ENCODE measurements around the gene CFAP100. TPM values are rescaled to one million over a fixed set of nuclear protein-coding genes. Genes with fewer than 3 reads are reported as not detected.

Gene CFAP100
- total RNA-seq, 1 experiment from 2014 or later: not detected

DNA sequence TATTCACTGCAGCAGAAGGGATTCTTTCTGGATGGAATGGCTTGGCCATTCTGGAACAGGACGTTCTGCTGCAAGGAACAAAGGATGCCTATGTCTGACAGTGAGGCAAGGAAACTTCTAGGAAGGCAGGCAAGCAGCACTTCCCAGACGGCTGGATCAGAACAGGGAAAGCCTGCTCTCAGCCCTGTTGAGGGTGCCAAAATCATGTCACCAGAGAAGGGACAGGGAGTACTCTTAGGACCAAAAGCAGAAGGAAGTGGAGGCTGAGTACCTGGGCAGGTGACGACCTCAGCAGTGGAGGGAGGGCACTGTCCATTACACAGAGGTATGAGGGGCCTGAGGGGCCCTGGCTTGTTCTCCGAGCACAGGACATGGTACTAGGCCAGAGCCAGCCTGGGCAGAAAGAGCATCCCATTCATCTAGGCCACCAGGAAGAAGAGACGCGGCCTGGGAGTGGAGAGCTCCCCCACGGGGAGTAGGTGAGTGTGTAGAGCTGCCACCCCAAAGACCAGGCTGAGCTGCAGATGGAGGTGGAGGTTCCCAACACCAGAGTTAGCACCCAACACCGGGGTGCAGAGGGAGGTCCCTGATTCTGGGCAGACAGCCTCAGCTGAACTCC lies 47.1 kb upstream of the CFAP100 start:
- Histone ChIP-seq H3K9ac (ENCODE audit: low read length) (no peak overlapping the region), H3K4me1 (ENCODE audit: insufficient read depth, low read length) (no peaks in the 10 kb centered on the region), H3K36me3 (ENCODE audit: low read depth, low read length) (no peaks in the 10 kb centered on the region), H3F3A (ENCODE audit: low read length, unreplicated experiment) (no peaks in the 10 kb centered on the region), H3K27ac (ENCODE audit: low read length) (no peak overlapping the region), H3K27me3 (ENCODE audit: low read length) (no peaks in the 10 kb centered on the region), H4K20me1 (ENCODE audit: low read length) (no peaks in the 10 kb centered on the region), H3K9me3 (ENCODE audit: low read length) (no peaks in the 10 kb centered on the region), H3K4me3 (ENCODE audit: low read length) (no peak overlapping the region), H3K79me2 (ENCODE audit: low read length) (no peaks in the 10 kb centered on the region), H3K4me2 (ENCODE audit: low read length) (no peak overlapping the region), H3K9me2 (replicated peaks; ENCODE audit: low read length) (no peaks in the 10 kb centered on the region), H2AFZ (ENCODE audit: low read length) (no peak overlapping the region)
- BruUV-seq (replicated peaks): no TSS peak
- DNase-seq: no peak
- intact Hi-C loops (cut with micrococcal nuclease): no loop called here
- ATAC-seq: no peak
- ChIA-PET CTCF (no interaction called here), POLR2A (ENCODE audit: unreplicated experiment) (no interaction called here)
- TF ChIP-seq, protein P1, sequence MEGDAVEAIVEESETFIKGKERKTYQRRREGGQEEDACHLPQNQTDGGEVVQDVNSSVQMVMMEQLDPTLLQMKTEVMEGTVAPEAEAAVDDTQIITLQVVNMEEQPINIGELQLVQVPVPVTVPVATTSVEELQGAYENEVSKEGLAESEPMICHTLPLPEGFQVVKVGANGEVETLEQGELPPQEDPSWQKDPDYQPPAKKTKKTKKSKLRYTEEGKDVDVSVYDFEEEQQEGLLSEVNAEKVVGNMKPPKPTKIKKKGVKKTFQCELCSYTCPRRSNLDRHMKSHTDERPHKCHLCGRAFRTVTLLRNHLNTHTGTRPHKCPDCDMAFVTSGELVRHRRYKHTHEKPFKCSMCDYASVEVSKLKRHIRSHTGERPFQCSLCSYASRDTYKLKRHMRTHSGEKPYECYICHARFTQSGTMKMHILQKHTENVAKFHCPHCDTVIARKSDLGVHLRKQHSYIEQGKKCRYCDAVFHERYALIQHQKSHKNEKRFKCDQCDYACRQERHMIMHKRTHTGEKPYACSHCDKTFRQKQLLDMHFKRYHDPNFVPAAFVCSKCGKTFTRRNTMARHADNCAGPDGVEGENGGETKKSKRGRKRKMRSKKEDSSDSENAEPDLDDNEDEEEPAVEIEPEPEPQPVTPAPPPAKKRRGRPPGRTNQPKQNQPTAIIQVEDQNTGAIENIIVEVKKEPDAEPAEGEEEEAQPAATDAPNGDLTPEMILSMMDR (conservative IDR thresholded peaks at IDR 0.05; ENCODE audit: low read depth, low read length): no peak
- TF ChIP-seq EZH2 (IDR thresholded peaks at IDR 0.05; ENCODE audit: low read length, unreplicated experiment): no peak

DNA sequence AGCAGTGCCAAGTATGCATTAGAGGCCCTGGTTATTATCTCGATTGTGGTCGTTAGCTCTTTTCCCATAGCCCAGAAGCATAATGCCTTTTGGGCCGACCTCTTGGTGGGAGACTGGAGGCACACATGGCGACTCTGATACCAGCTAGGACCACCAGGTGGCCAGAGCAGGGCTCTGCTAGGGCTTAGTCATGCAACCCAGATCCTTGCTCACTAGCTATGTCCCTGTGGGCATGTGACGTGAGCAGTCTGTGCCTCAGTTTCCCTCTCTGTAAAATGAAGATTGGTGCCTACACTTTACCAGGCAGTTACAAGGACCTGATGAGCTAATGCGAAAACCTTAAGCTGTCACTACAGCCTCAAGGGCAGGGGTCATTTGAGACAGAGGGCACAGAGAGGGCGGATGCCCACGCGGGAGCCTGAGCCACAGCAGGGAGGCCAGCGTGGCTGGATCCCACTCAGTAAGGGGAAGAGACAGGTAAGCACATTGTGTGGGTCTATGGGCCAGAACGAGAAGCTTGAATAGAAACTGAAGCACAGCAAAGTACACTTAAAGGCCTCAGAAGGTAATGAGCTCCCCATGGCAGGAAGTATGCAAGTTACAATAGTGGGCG lies 46.3 kb upstream of the CFAP100 start:
- POLR2A ChIA-PET (ENCODE audit: unreplicated experiment): no interaction called here

DNA sequence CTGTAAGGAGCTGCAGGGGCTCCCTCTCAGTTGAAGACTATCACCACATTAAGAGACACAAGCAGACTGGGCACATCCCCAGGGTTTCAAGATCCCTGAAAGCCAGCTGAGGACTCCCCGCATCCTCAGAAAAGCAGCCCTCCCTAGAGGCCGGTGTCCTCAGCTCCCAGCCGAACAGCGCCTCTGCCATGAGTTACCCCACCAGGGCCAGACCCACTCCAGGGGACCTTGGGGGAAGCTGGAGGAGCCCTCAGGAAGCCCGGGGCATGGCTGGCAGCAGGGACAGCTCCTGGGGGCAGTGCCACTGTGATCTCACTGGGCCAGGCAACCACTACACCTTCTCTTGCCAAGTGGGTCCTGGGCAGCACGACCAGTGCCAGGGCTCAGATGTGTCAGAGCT lies 45.6 kb upstream of the CFAP100 start:
- Histone ChIP-seq H3K9ac (ENCODE audit: low read length) (no peak overlapping the region), H3K9me2 (replicated peaks; ENCODE audit: low read length) (no peaks in the 10 kb centered on the region), H2AFZ (ENCODE audit: low read length) (no peak overlapping the region), H3K36me3 (ENCODE audit: low read depth, low read length) (no peaks in the 10 kb centered on the region), H3K9me3 (ENCODE audit: low read length) (no peaks in the 10 kb centered on the region), H3K27ac (ENCODE audit: low read length) (no peak overlapping the region), H3K27me3 (ENCODE audit: low read length) (no peaks in the 10 kb centered on the region), H3K79me2 (ENCODE audit: low read length) (no peaks in the 10 kb centered on the region), H3F3A (ENCODE audit: low read length, unreplicated experiment) (no peaks in the 10 kb centered on the region), H3K4me3 (ENCODE audit: low read length) (no peak overlapping the region), H3K4me2 (ENCODE audit: low read length) (no peak overlapping the region), H4K20me1 (ENCODE audit: low read length) (no peaks in the 10 kb centered on the region), H3K4me1 (ENCODE audit: insufficient read depth, low read length) (no peaks in the 10 kb centered on the region)
- CTCF ChIA-PET: no interaction called here
- BruUV-seq (replicated peaks): no TSS peak
- ATAC-seq: no peak
- POLR2A ChIA-PET (ENCODE audit: unreplicated experiment): no interaction called here
- intact Hi-C loops (cut with micrococcal nuclease): no loop called here
- DNase-seq: no peak
- TF ChIP-seq, protein P1 (conservative IDR thresholded peaks at IDR 0.05; ENCODE audit: low read depth, low read length): no peak
- TF ChIP-seq EZH2 (IDR thresholded peaks at IDR 0.05; ENCODE audit: low read length, unreplicated experiment) (no peak), EZH2phosphoT487 (IDR thresholded peaks at IDR 0.05; ENCODE audit: borderline replicate concordance, low read length) (no peak)

More for the DNA sequence above, 46.3 kb upstream of the CFAP100 start:
- Histone ChIP-seq H3K4me2 (ENCODE audit: low read length) (no peak overlapping the region), H3K9me2 (replicated peaks; ENCODE audit: low read length) (no peaks in the 10 kb centered on the region), H3K4me3 (ENCODE audit: low read length) (no peak overlapping the region), H2AFZ (ENCODE audit: low read length) (no peak overlapping the region), H3F3A (ENCODE audit: low read length, unreplicated experiment) (no peaks in the 10 kb centered on the region), H3K9me3 (ENCODE audit: low read length) (no peaks in the 10 kb centered on the region), H3K4me1 (ENCODE audit: insufficient read depth, low read length) (no peaks in the 10 kb centered on the region), H3K27ac (ENCODE audit: low read length) (no peak overlapping the region), H4K20me1 (ENCODE audit: low read length) (no peaks in the 10 kb centered on the region), H3K79me2 (ENCODE audit: low read length) (no peaks in the 10 kb centered on the region), H3K9ac (ENCODE audit: low read length) (no peak overlapping the region), H3K36me3 (ENCODE audit: low read depth, low read length) (no peaks in the 10 kb centered on the region), H3K27me3 (ENCODE audit: low read length) (no peaks in the 10 kb centered on the region)
- intact Hi-C loops (cut with micrococcal nuclease): no loop called here
- ATAC-seq (no peak), DNase-seq (no peak)
- CTCF ChIA-PET: interaction anchor here (0.5 kb wide), 1 partner anchor 40 kb away, joined by 8 read pairs; no protein-coding TSS in a partner anchor
- no peak for TF ChIP-seq EZH2phosphoT487 (IDR thresholded peaks at IDR 0.05; ENCODE audit: borderline replicate concordance, low read length)
- TF ChIP-seq, protein P1 (conservative IDR thresholded peaks at IDR 0.05; ENCODE audit: low read depth, low read length): 0 out of 2 replicates have a peak, but pooled peaks have one; percentile 8
- TF ChIP-seq EZH2 (IDR thresholded peaks at IDR 0.05; ENCODE audit: low read length, unreplicated experiment): no peak
- no TSS peak for BruUV-seq (replicated peaks)

Measured in PC-3 (cell line).